Ishikawa (cell line): ENCODE data around the gene ARL10.

Source experiments
- CEBPB ChIP-seq: IDR thresholded peaks from 2 replicates; pipeline ENCODE4 v1.6.1; 2012
- CREB1 ChIP-seq: IDR thresholded peaks from 2 replicates; pipeline ENCODE4 v1.6.1; 2012; ENCODE audit warnings: low read depth
- EGR1 ChIP-seq: IDR thresholded peaks from 2 replicates; pipeline ENCODE4 v1.6.1; 2012
- EP300 ChIP-seq: IDR thresholded peaks from 2 replicates; pipeline ENCODE4 v1.6.1; 2012; ENCODE audit warnings: borderline replicate concordance
- FOXM1 ChIP-seq: IDR thresholded peaks from 2 replicates; pipeline ENCODE4 v1.6.1; 2012; ENCODE audit warnings: low read depth, borderline replicate concordance
- NFIC ChIP-seq: IDR thresholded peaks from 2 replicates; pipeline ENCODE4 v1.6.1; 2012
- RAD21 ChIP-seq: IDR thresholded peaks from 2 replicates; pipeline ENCODE4 v1.6.1; 2012; ENCODE audit warnings: low read depth
- REST ChIP-seq: IDR thresholded peaks from 2 replicates; pipeline ENCODE4 v1.6.1; 2012; ENCODE audit warnings: low read depth, mild to moderate bottlenecking
- TAF1 ChIP-seq: IDR thresholded peaks from 2 replicates; pipeline ENCODE4 v1.6.1; 2012; ENCODE audit warnings: low read depth, mild to moderate bottlenecking
- TCF12 ChIP-seq: IDR thresholded peaks from 2 replicates; pipeline ENCODE4 v1.6.1; 2012; ENCODE audit warnings: low read depth
- TEAD4 ChIP-seq: IDR thresholded peaks from 2 replicates; pipeline ENCODE4 v1.6.1; 2012
- USF1 ChIP-seq: IDR thresholded peaks from 2 replicates; pipeline ENCODE4 v1.6.1; 2012
- YY1 ChIP-seq: IDR thresholded peaks from 2 replicates; pipeline ENCODE4 v1.6.1; 2012; ENCODE audit warnings: low read depth
- TF ChIP-seq, protein P1 (sequence below): IDR thresholded peaks from 2 replicates; pipeline ENCODE4 v1.6.1; 2012

ARL10 gene

GRCh38 chr5:176396330-176396729 is 31.0 kb downstream of the ARL10 start:
- TF ChIP-seq EGR1 (no peak), TEAD4 (no peak), NFIC (no peak), YY1 (no peak), CREB1 (no peak), REST (no peak), RAD21 (no peak), EP300 (no peak), USF1 (no peak), TCF12 (no peak), TAF1 (no peak), FOXM1 (no peak), CEBPB (no peak)
- TF ChIP-seq, protein P1, sequence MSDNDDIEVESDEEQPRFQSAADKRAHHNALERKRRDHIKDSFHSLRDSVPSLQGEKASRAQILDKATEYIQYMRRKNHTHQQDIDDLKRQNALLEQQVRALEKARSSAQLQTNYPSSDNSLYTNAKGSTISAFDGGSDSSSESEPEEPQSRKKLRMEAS: no peak

GRCh38 chr5:176397736-176398420 is 32.6 kb downstream of the ARL10 start:
- no peak for TF ChIP-seq USF1
- TF ChIP-seq TCF12: no peak
- TF ChIP-seq TAF1: no peak
- TF ChIP-seq CREB1: no peak
- TF ChIP-seq RAD21: no peak
- no peak for TF ChIP-seq CEBPB
- no peak for TF ChIP-seq REST
- TF ChIP-seq YY1: no peak
- TF ChIP-seq, protein P1: no peak

- TF ChIP-seq TEAD4 (peak; percentile 40), NFIC (no peak)
Observed at GRCh38 chr5:176400382-176401156, 35.3 kb downstream of the ARL10 start.

GRCh38 chr5:176401281-176402205 is 36.3 kb downstream of the ARL10 start:
- TF ChIP-seq REST (no peak), USF1 (no peak), TCF12 (no peak), CREB1 (no peak), TEAD4 (no peak), CEBPB (no peak)
- TF ChIP-seq, protein P1: no peak
